A549 treated with CpdA at 1 μM for 4 hours (cell line): ENCODE results near the gene YRDC. TPM values are rescaled to one million over a fixed set of nuclear protein-coding genes. Genes with fewer than 3 reads are reported as not detected.

Experiments
- total RNA-seq: library from RNA; stranded (reverse); fragments of 200-300 nt; extraction: Qiagen RNA extraction; gene quantifications from 5 replicates; pipeline ENCODE4 v1.2.3, GENCODE V29; 2022; ENCODE audit warnings: low read depth

The YRDC gene, protein sequence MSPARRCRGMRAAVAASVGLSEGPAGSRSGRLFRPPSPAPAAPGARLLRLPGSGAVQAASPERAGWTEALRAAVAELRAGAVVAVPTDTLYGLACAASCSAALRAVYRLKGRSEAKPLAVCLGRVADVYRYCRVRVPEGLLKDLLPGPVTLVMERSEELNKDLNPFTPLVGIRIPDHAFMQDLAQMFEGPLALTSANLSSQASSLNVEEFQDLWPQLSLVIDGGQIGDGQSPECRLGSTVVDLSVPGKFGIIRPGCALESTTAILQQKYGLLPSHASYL
- 13.9 to 19.8 TPM (median 18.9 TPM) in 5 replicates for total RNA-seq

GRCh38 chr1:37807555-37808368, at the start of gene YRDC, which contains the start of gene C1orf122:
YRDC (minus strand) TSS chr1:37808208; CDS start chr1:37808180, 28 bp downstream.
C1orf122 (plus strand) TSS chr1:37807790; CDS start chr1:37808405, 615 bp downstream.

DNA sequence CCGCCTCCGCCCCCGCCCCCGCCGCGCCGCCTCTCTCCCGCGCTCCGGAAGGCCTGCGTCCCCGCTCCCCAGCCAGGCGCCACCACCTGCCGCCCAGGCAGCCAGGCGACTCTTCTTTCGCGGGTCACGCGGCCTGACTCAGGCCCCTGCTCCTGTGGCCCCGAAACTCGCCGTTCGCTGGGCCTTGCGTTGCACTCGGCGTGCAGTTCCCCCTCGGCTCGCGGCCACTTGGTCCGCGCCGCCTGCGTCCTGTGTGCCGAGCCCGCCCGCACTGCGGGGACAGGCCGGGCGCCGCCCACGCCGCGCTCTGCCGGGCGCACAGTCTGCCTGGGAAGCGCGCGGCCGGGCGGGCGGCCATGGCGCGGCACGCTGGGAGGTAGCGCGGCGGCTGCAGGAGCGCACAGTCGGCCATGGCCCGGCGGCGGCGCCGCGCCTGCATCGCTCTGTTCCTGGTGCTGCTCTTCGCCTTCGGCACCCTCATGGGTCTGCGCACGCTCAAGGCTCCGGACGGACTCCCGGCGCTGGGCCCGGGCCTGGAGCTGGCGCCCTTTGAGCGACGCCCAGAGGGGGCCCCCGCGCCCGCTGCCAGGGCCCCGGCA, 14.1 kb downstream of the YRDC start, which contains the start of gene MANEAL:
MANEAL (plus strand) TSS at position 75 of the 599 bp plus-strand sequence; CDS start at position 411, 336 bp downstream.

GRCh38 chr1:37764888-37765441, 43.0 kb downstream of the YRDC start, which contains the start of gene EPHA10:
EPHA10 (minus strand) TSS chr1:37765120; CDS start chr1:37765066, 54 bp downstream.

Other genes starting within 250 kb of the YRDC start
- 47.6 to 70.9 TPM (median 53.2 TPM) in 5 replicates for gene GNL2, start 212.3 kb downstream of the YRDC start, total RNA-seq
- gene RSPO1, start 173.3 kb downstream of the YRDC start, total RNA-seq, result 0.09 to 0.13 TPM (median 0.10 TPM) in 4 of 5 replicates, not detected in the other
- gene CDCA8, start 115.7 kb downstream of the YRDC start, total RNA-seq, result 46.9 to 52.0 TPM (median 48.3 TPM) in 5 replicates
- gene EPHA10, start 43.1 kb downstream of the YRDC start, total RNA-seq, result 0.51 to 0.91 TPM (median 0.62 TPM) in 5 replicates
- 22.2 to 27.6 TPM (median 25.3 TPM) in 5 replicates for gene MANEAL, start 14.4 kb downstream of the YRDC start, total RNA-seq
- gene C1orf122, start 418 bp downstream of the YRDC start, total RNA-seq, result 31.0 to 60.3 TPM (median 56.3 TPM) in 5 replicates
- gene MTF1, start 51.4 kb upstream of the YRDC start, total RNA-seq, result 4.0 to 4.8 TPM (median 4.6 TPM) in 5 replicates
- 4.7 to 6.2 TPM (median 5.0 TPM) in 5 replicates for gene INPP5B, start 138.8 kb upstream of the YRDC start, total RNA-seq
- 55.5 to 103 TPM (median 57.3 TPM) in 5 replicates for gene SF3A3, start 181.8 kb upstream of the YRDC start, total RNA-seq
- gene FHL3, start 197.3 kb upstream of the YRDC start, total RNA-seq, result 6.6 to 9.6 TPM (median 8.1 TPM) in 5 replicates
- 41.0 to 78.4 TPM (median 46.6 TPM) in 5 replicates for gene UTP11, start 204.5 kb upstream of the YRDC start, total RNA-seq
- gene POU3F1, start 238.6 kb upstream of the YRDC start, total RNA-seq, result 0.06 TPM in 1 of 5 replicates, not detected in the others